Chondrocyte (in vitro differentiated cells): ENCODE data around the gene CFAP46. TPM values are rescaled to one million over a fixed set of nuclear protein-coding genes. Genes with fewer than 3 reads are reported as not detected.
"Not testable (repeated sequence)": the region's sequence is repeated elsewhere in the genome, so short reads cannot be mapped to it uniquely, and the experiment has no call there.

Experiments used
- DNase-seq: peaks from one replicate; pipeline ENCODE4 v3.0.0; 2021; ENCODE audit warnings: mixed read lengths, low spot score
- H3K27ac Mint-ChIP-seq: one replicate; pipeline ENCODE4 v1.8.0; 2021; ENCODE audit warnings: mild to moderate bottlenecking, moderate library complexity, mixed read lengths; ENCODE audit not compliant: unreplicated experiment
- H3K27me3 Mint-ChIP-seq: 2 replicates; pipeline ENCODE4 v1.8.0; 2021; ENCODE audit warnings: low read depth, mixed read lengths
- H3K36me3 Mint-ChIP-seq: 2 replicates; pipeline ENCODE4 v1.8.0; 2021; ENCODE audit warnings: low read depth, mixed read lengths
- H3K4me1 Mint-ChIP-seq: 2 replicates; pipeline ENCODE4 v1.8.0; 2021; ENCODE audit warnings: low read depth, mild to moderate bottlenecking, mixed read lengths
- H3K4me3 Mint-ChIP-seq: one replicate; pipeline ENCODE4 v1.8.0; 2021; ENCODE audit warnings: mild to moderate bottlenecking, moderate library complexity, mixed read lengths; ENCODE audit not compliant: unreplicated experiment
- H3K9me3 Mint-ChIP-seq: 2 replicates; pipeline ENCODE4 v1.8.0; 2021; ENCODE audit warnings: low read depth, mixed read lengths
- total RNA-seq: library from RNA; stranded (reverse); gene quantifications from 3 replicates; pipeline ENCODE4 v1.2.1, GENCODE V29; 2021
- TF ChIP-seq, protein P1 (sequence below): fragments of 200-600 bp; sonication (generic); IDR thresholded peaks from 2 replicates; pipeline ENCODE4 v1.5.0; 2021; ENCODE audit warnings: antibody characterized with exemption, mild to moderate bottlenecking, moderate library complexity

CFAP46 gene
- total RNA-seq, 1 donor from 2014 or later = 0.92 TPM

DNA sequence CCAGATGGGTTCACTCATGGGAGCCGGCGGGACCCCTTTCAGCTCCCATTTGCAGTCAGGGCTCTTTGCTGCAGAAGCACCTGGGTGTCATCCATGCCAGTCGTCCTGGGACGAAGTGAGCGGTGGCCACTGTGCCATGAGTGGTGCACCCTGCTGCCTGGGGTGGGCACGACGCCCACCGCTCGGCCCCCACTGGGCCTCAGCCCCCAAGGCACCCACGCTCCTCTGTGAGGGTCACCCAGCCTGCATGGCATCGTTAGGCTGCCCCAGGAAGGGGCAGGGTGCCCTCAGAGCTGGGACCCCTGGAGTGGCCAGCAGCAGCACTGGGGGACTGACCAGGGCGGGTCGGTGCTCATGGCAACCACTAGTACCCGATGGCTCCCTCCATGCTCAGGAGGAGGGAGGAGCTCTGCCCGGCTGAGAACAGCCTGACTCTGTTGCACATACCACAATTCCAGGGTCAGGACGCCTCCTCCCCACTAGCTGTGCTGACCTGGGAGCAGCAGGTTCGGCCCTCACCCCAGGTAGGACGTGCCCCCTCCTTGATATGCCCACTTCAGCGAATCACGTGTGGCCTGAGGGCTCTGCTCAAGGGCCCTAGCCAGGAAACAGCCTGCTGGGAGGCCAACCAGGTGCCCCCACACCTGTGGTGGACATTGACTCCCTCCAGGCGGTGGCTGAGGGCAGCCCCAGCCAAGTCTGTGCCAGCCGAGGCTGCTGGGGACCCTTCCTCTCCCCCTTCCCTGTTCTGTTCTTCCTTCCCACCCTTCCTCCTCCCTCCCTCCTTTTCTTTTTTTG is 28.5 kb upstream of the CFAP46 start:
- Mint-ChIP-seq H3K36me3 (peaks cover 1% of the 10 kb centered on the region), H3K27ac (no peak overlapping the region), H3K27me3 (peaks cover 48% of the 10 kb centered on the region), H3K4me3 (no peak overlapping the region), H3K4me1 (no peaks in the 10 kb centered on the region), H3K9me3 (no peaks in the 10 kb centered on the region)
- no peak for DNase-seq
- TF ChIP-seq, protein P1, sequence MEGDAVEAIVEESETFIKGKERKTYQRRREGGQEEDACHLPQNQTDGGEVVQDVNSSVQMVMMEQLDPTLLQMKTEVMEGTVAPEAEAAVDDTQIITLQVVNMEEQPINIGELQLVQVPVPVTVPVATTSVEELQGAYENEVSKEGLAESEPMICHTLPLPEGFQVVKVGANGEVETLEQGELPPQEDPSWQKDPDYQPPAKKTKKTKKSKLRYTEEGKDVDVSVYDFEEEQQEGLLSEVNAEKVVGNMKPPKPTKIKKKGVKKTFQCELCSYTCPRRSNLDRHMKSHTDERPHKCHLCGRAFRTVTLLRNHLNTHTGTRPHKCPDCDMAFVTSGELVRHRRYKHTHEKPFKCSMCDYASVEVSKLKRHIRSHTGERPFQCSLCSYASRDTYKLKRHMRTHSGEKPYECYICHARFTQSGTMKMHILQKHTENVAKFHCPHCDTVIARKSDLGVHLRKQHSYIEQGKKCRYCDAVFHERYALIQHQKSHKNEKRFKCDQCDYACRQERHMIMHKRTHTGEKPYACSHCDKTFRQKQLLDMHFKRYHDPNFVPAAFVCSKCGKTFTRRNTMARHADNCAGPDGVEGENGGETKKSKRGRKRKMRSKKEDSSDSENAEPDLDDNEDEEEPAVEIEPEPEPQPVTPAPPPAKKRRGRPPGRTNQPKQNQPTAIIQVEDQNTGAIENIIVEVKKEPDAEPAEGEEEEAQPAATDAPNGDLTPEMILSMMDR = no peak

GRCh38 chr10:132967540-132967939 is 25.2 kb upstream of the CFAP46 start:
- Mint-ChIP-seq H3K9me3 (no peaks in the 10 kb centered on the region), H3K36me3 (peaks cover 1% of the 10 kb centered on the region), H3K27ac (no peak overlapping the region), H3K4me3 (no peak overlapping the region), H3K27me3 (peaks cover 51% of the 10 kb centered on the region), H3K4me1 (peaks cover 5% of the 10 kb centered on the region)
- TF ChIP-seq, protein P1 = no peak
- peak; percentile 81 for DNase-seq

DNA sequence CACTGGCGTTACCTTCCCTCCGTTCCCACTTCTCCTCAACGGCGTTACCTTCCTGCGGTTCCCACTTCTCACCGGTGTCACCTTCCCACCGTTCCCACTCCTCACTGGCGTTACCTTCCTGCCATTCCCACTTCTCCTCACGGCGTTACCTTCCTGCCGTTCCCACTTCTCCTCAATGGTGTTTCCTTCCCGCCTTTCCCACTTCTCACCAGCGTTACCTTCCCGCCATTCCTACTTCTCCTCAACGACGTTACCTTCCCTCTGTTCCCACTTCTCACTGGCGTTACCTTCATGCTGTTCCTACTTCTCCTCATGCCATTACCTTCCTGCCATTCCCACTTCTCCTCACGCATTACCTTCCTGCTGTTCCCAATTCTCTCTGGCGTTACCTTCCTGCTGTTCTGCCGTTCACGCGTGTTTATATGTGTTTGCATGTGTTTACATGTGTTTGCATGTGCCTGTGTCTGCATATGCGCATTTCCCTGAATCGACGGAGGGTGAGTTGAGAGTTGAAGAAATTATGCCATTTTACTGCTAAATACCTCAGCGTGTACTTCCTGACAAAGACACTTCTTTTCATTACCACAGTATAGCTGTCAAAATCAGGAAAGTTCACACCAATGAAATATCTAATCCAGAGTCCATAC is 23.2 kb upstream of the CFAP46 start:
- peaks cover 13% of the 10 kb centered on the region for H3K4me1 Mint-ChIP-seq
- peaks cover 48% of the 10 kb centered on the region for H3K27me3 Mint-ChIP-seq
- H3K36me3 Mint-ChIP-seq = no peaks in the 10 kb centered on the region
- no peaks in the 10 kb centered on the region for H3K9me3 Mint-ChIP-seq
- no peak overlapping the region for H3K27ac Mint-ChIP-seq
- TF ChIP-seq, protein P1 = no peak
- no peak overlapping the region for H3K4me3 Mint-ChIP-seq
- no peak for DNase-seq

- not testable (repeated sequence) for H3K36me3 Mint-ChIP-seq, H3K27ac Mint-ChIP-seq
Observed at GRCh38 chr10:132964707-132965410, 22.5 kb upstream of the CFAP46 start.

GRCh38 chr10:132964231-132964630 is 21.9 kb upstream of the CFAP46 start:
- Mint-ChIP-seq H3K36me3 (no peaks in the 10 kb centered on the region), H3K4me3 (no peak overlapping the region), H3K9me3 (no peaks in the 10 kb centered on the region), H3K4me1 (peaks cover 13% of the 10 kb centered on the region), H3K27me3 (peaks cover 45% of the 10 kb centered on the region), H3K27ac (no peak overlapping the region)
- TF ChIP-seq, protein P1 = no peak
- DNase-seq = no peak

More at GRCh38 chr10:132964707-132965410, 22.5 kb upstream of the CFAP46 start:
- H3K4me1 Mint-ChIP-seq = peaks cover 13% of the 10 kb centered on the region
- not testable (repeated sequence) for H3K9me3 Mint-ChIP-seq, H3K4me3 Mint-ChIP-seq, DNase-seq
- peaks cover 42% of the 10 kb centered on the region for H3K27me3 Mint-ChIP-seq
